ENCODE results near the gene GRM8. TPM values are rescaled to one million over a fixed set of nuclear protein-coding genes. Genes with fewer than 3 reads are reported as not detected.

GRM8 gene
- total and polyA plus RNA-seq, 9 of the 15 experiments (the other 6 are each of a cell fraction or from before 2014, with no cell fraction given), result 0.13 TPM; not detected in 7

DNA sequence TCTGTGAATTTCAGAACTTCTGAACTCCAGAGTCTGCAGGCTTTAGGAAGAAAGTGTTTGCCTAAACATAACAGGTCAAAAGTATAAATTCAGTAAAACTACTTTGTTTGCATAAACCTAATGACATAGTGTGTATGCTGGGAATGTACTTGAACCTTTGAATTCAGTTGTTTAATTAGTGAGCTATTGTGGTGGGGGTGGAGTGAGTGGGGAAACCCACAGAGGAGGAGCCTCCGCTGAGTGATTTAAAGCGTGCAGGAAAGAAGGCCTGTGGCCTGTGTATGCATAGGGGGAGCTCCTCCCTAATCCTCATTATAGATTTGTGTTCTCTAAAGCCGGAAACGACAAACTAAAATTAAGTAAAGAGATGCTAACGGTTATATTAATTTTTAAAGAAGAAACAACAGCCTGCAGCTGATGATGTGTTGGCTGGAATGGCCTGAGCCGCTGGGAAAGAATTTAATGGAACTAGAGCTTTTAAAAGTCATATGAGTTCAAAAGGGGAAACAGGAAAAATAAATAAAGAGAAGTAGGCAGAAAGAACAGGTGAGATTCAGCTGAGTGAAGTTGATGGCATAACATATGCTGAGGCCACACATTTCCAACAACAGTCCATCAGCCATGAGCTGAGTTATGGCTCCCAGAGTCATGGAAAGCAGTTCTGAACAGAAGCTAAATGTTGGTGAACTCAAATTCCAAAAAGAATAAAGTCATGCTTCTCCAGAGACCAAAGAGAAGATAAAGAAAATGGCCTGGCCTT is 595.0 kb downstream of the GRM8 start:
- Histone ChIP-seq H3K36me3 (ENCODE audit: control insufficient read depth, insufficient read depth, low read length) (no peaks in the 10 kb centered on the region), H3K9me3 (replicated peaks; ENCODE audit: control insufficient read depth, insufficient read depth, low read depth, low read length) (no peaks in the 10 kb centered on the region), H3K4me1 (replicated peaks in 1 of 2; ENCODE audit: control insufficient read depth in 2 of 2, insufficient read depth in 2 of 2, low read length in 2 of 2) (no peaks in the 10 kb centered on the region), H4K20me1 (replicated peaks; ENCODE audit: control insufficient read depth, insufficient read depth, low read length) (no peaks in the 10 kb centered on the region), H3K27ac (ENCODE audit: extremely low read depth, low read depth, low read length) (no peak overlapping the region), H3K4me3 (no peak overlapping the region), H3K79me2 (ENCODE audit: control insufficient read depth, insufficient read depth, low read length) (no peaks in the 10 kb centered on the region), H3K9me1 (ENCODE audit: control insufficient read depth, insufficient read depth, low read length) (no peaks in the 10 kb centered on the region), H3K4me2 (ENCODE audit: insufficient read depth, low read length) (no peak overlapping the region), H3K9ac (ENCODE audit: insufficient read depth in 1 of 2, low read depth in 2 of 2, low read length in 2 of 2) (no peak overlapping the region), H3K27me3 (ENCODE audit: control insufficient read depth in 2 of 2, insufficient read depth in 2 of 2, low read length in 2 of 2) (no peaks in the 10 kb centered on the region), H2AFZ (ENCODE audit: low read depth, low read length) (no peak overlapping the region)
- BruUV-seq (replicated peaks), result no TSS peak
- ChIA-PET CTCF (ENCODE audit: low intra/inter-chr PET ratio) (no interaction called here), POLR2A (interaction anchor here (1.2 kb wide), 1 partner anchor 10 kb away, joined by 3 read pairs; no protein-coding TSS in a partner anchor)
- FAIRE-seq (no peak), DNase-seq (ENCODE audit: extremely low read depth in 1 of 4, low spot score in 3 of 4) (no peak), ATAC-seq (peak; percentile 49; the same call in 2 of the 3 replicates)
- intact Hi-C loops (cut with micrococcal nuclease), result no loop called here
- 5% methylated on average over 6 of the region's 6 CpGs for WGBS (ENCODE audit: insufficient coverage, low coverage, missing lambda C conversion rate)
- in situ Hi-C loops (cut with MboI), result no loop called here
- no peak for TF ChIP-seq TARDBP (IDR thresholded peaks at IDR 0.05)
- TF ChIP-seq, protein P1, sequence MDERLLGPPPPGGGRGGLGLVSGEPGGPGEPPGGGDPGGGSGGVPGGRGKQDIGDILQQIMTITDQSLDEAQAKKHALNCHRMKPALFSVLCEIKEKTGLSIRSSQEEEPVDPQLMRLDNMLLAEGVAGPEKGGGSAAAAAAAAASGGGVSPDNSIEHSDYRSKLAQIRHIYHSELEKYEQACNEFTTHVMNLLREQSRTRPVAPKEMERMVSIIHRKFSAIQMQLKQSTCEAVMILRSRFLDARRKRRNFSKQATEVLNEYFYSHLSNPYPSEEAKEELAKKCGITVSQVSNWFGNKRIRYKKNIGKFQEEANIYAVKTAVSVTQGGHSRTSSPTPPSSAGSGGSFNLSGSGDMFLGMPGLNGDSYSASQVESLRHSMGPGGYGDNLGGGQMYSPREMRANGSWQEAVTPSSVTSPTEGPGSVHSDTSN (CRISPR knock-in tag; IDR thresholded peaks at IDR 0.05; ENCODE audit: low read depth), result no peak
- TF ChIP-seq, protein P1 (tag; conservative IDR thresholded peaks at IDR 0.05; ENCODE audit: low read depth), result peak; percentile 50
- TF ChIP-seq MEIS2 (IDR thresholded peaks at IDR 0.05; ENCODE audit: partially characterized antibody), result peak; percentile 56

All from K562 (cell line).